22Rv1 (cell line): ENCODE measurements around the gene PTPRD.

Experiments
- CTCF ChIP-seq: fragments of 450-650 bp; IDR thresholded peaks from 2 replicates; pipeline ENCODE4 v1.5.1; 2017; ENCODE audit warnings: mild to moderate bottlenecking
- ZFX ChIP-seq: fragments of 450-650 bp; IDR thresholded peaks from 2 replicates; pipeline ENCODE4 v1.6.1; 2017; ENCODE audit warnings: antibody characterized with exemption, borderline replicate concordance

DNA sequence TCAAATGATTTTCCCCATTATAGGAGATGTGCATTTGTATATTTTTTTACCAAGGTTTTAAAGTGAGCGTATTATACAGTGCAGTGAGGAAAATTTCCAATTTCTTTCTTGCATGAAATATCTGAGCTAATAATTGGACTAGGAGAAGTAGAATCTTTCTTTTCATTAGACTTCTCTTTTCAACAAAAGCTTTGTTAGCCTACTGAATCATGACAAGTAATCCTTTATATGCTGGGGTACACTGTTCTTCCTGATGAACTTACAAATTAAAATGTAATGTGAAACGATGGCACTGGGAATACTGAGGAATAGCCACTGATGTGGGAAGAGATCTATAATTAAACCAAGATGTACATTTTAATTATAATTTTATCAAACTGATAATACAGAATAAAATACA is 829.6 kb downstream of the PTPRD start:
- TF ChIP-seq CTCF = no peak
- TF ChIP-seq ZFX = no peak
